Measurements from ENCODE around the gene PXDC1. TPM values are rescaled to one million over a fixed set of nuclear protein-coding genes. Genes with fewer than 3 reads are reported as not detected.
"Not testable (repeated sequence)": the region's sequence is repeated elsewhere in the genome, so short reads cannot be mapped to it uniquely, and the experiment has no call there.

Gene PXDC1
- total RNA-seq, 8 experiments from 2014 or later: 4.3 to 88.6 (median 28.6) TPM

DNA sequence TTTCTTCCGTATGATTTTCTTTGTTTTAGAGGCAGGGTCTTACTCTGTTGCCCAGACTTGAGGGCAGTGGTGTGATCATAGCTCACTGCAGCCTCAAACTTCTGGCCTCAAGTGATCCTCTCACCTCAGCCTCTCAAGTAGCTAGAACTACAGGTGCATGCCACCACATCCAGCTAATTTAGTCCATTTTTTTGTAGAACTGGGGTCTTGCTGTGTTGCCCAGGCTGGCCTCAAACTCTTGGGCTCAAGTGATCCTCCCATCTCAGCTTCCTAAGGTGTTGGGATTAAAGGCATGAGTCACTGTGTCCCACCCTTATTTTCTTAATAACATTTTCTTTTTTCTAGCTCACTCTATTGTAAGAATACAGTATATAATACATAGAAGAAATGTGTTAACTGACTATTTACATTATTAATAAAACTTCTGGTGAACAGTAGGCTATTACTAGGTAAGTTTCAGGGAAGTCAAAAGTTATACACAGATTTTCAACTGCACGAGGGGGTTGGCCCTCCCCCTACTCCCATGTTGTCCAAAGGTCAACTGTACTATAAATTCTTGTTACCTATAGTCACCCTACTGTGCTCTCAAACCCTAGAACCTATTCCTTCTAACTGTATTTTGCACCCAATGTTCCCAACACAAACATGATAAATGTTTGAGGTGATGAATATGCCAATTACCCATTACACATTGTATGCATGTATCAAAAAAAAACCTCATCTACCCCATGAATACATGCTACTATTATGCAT, 56.3 kb downstream of the PXDC1 start:
- Histone ChIP-seq H3K4me1 (replicated peaks in 1 of 2) (no peaks in the 10 kb centered on the region), H3K4me3 (no peak overlapping the region), H3K27ac (no peak overlapping the region)
- WGBS, 10 experiments: 43 to 100% (median 86%) methylated on average over 1 to 2 of the region's 2 CpGs; no CpG with 5 or more reads in 1 of the 10 experiments
- in situ Hi-C loops (cut with MboI; ENCODE audit: low pct_unique_long_range_greater_than_20kb in 2 of 9, low sequenced_read_pairs in 9 of 9, unreplicated experiment in 9 of 9): no loop called here
- no peak for ATAC-seq (replicated peaks in 6 of 8)

DNA sequence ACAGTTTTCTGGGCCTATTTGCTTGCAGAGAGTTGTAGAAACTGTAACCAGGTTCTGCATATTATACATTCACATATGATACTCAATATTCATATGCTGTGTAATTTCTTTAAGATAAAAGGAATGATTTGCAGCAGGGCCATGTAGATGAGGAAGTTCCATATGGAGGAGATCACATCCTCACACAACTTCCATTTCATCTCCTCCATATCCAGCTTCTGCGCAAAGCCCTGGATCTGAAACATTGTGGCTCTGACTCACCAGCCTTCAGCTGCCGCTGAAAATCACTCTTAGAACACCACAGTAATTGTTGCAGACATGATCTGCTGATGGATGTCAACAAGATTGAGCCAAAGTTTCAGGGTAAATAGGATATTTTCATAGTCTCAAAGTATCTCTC, 57.7 kb downstream of the PXDC1 start:
- WGBS, 10 experiments: 65 to 100% (median 86%) methylated on average over 1 to 2 of the region's 2 CpGs; no CpG with 5 or more reads in 5 of the 10 experiments
- Histone ChIP-seq H3K27ac (no peak overlapping the region), H3K4me3 (no peak overlapping the region), H3K4me1 (replicated peaks in 1 of 2) (no peaks in the 10 kb centered on the region)
- ATAC-seq (replicated peaks in 6 of 8): no peak
- in situ Hi-C loops (cut with MboI; ENCODE audit: low pct_unique_long_range_greater_than_20kb in 2 of 9, low sequenced_read_pairs in 9 of 9, unreplicated experiment in 9 of 9): no loop called here

DNA sequence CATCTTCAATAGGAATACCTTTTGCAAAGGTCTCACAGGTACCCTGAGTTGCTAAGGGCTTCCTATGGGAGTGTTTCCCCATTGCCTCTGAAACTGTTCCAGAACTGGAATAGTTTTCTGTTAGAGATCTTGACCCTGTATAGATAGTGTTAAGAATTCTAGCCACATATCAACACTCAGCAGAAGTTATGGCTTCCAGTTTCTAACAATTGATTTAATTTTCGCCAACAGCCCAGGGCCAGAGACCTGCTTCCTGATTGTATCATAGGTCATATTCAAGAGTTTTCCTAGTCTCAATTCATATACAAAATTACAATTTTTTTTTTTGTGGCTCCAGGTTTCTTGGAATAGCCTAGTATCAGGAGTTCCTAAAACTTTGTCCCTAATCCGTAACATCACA, 61.0 kb downstream of the PXDC1 start:
- Histone ChIP-seq H3K4me3 (no peak overlapping the region), H3K4me1 (replicated peaks in 1 of 2) (peaks cover 0 to 11% of the 10 kb centered on the region in 2 donors), H3K27ac (no peak overlapping the region)
- 83 to 100% (median 94%) methylated on average over 1 to 2 of the region's 2 CpGs; no CpG with 5 or more reads in 1 of the 10 experiments for whole genome bisulfite sequencing, 10 experiments
- in situ Hi-C loops (cut with MboI; ENCODE audit: low pct_unique_long_range_greater_than_20kb in 2 of 9, low sequenced_read_pairs in 9 of 9, unreplicated experiment in 9 of 9): no loop called here
- no peak for ATAC-seq (replicated peaks in 6 of 8)

DNA sequence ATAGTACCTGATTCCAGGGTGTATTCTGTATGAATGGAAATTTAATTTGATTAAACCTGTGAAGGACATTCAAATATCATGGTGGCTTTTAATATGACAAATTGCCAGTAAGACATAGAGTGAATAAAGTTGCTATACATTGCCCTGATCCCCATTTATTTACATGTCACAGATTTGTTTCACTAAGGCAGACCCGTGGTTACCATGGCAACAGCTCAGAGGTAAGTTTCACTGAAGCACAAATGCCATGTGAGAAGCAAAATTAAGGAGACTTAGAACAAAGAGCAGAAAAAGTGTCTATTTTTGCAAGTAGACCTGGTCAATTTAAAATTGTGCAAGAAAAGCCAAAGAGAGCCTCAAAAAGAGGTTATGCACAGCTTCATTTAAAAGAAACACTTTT, 63.7 kb downstream of the PXDC1 start:
- Histone ChIP-seq H3K4me3 (no peak overlapping the region), H3K27ac (no peak overlapping the region), H3K4me1 (replicated peaks in 1 of 2) (peaks cover 0 to 11% of the 10 kb centered on the region in 2 donors)
- in situ Hi-C loops (cut with MboI; ENCODE audit: low pct_unique_long_range_greater_than_20kb in 2 of 9, low sequenced_read_pairs in 9 of 9, unreplicated experiment in 9 of 9): no loop called here
- 0 to 40% (median 7%) methylated on average over 1 of the region's 1 CpG; no CpG with 5 or more reads in 4 of the 10 experiments for WGBS, 10 experiments
- peak in 2 of 8 experiments; percentile 22 to 44 for ATAC-seq (replicated peaks in 6 of 8)

DNA sequence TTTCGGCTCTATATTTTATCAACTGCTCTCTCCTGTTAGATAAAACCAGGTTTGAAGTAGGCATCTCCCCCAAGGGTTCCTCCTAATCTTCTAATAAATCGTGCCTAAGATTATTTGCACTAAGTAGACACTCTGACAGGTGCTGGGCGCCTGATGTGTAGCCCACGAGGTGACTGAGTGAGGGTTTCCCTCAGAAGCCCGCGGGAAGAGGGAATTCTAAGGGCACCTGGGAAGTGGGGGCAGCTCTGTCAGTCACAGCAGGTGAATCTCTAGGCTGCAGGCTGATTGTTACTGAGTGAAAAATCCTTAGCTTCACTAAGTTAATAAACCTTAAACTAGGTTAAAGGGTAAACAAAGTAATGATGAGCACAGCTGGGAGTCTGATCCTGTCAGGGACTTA, 68.2 kb downstream of the PXDC1 start:
- 53 to 100% (median 79%) methylated on average over 1 to 6 of the region's 6 CpGs; no CpG with 5 or more reads in 1 of the 10 experiments for WGBS, 10 experiments
- peaks cover 0 to 11% of the 10 kb centered on the region in 2 donors for H3K4me1 ChIP-seq (replicated peaks in 1 of 2)
- ATAC-seq (replicated peaks in 6 of 8): no peak
- no peak overlapping the region for H3K4me3 ChIP-seq
- in situ Hi-C loops (cut with MboI; ENCODE audit: low pct_unique_long_range_greater_than_20kb in 2 of 9, low sequenced_read_pairs in 9 of 9, unreplicated experiment in 9 of 9): no loop called here
- H3K27ac ChIP-seq: no peak overlapping the region

DNA sequence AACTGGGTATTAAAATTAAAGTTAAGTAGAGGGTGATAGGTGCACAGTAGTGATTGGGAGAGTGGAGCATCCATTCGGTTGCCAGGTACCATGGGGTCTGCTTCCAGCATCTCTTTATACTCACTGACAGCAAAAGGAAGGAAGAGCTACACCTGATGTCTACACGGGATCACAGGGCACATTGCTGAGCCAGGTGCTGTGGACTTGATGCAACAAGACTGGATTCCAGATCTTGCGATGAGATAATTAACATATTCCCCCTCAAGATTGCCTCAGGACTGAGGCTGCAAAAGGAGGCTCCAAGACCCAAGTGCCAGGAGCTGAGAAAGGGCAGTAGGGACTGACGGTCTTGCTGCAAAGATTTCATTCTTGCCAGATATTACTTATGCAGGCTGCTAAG, 72.6 kb downstream of the PXDC1 start:
- Histone ChIP-seq H3K27ac (no peak overlapping the region), H3K4me3 (no peak overlapping the region), H3K4me1 (replicated peaks in 1 of 2) (no peaks in the 10 kb centered on the region)
- in situ Hi-C loops (cut with MboI; ENCODE audit: low pct_unique_long_range_greater_than_20kb in 2 of 9, low sequenced_read_pairs in 9 of 9, unreplicated experiment in 9 of 9): no loop called here
- WGBS, 10 experiments: 0 to 92% (median 80%) methylated on average over 1 to 4 of the region's 4 CpGs; no CpG with 5 or more reads in 1 of the 10 experiments
- no peak for ATAC-seq (replicated peaks in 6 of 8)

DNA sequence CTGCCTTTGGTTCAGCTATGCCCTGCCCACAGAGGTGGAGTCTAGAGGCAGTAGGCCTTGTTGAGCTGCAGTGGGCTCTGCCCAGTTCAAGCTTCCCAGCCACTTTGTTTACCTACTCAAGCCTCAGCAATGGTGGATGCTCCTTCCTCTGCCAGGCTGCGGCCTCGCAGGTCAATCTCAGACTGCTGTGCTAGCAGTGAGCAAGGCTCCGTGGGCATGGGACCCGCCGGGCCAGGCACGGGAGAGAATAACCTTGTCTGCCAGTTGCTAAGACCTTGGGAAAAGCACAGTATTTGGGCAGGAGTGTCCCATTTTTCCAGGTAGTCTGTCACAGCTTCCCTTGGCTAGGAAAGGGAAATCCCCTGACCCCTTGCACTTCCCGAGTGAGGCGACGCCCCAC, 73.8 kb downstream of the PXDC1 start:
- H3K27ac ChIP-seq; H3K4me3 ChIP-seq; in situ Hi-C loops (cut with MboI; ENCODE audit: low pct_unique_long_range_greater_than_20kb in 2 of 9, low sequenced_read_pairs in 9 of 9, unreplicated experiment in 9 of 9); H3K4me1 ChIP-seq (replicated peaks in 1 of 2); ATAC-seq (replicated peaks in 6 of 8): not testable (repeated sequence)
- 90 to 98% (median 92%) methylated on average over 2 to 5 of the region's 9 CpGs; no CpG with 5 or more reads in 7 of the 10 experiments for WGBS, 10 experiments

DNA sequence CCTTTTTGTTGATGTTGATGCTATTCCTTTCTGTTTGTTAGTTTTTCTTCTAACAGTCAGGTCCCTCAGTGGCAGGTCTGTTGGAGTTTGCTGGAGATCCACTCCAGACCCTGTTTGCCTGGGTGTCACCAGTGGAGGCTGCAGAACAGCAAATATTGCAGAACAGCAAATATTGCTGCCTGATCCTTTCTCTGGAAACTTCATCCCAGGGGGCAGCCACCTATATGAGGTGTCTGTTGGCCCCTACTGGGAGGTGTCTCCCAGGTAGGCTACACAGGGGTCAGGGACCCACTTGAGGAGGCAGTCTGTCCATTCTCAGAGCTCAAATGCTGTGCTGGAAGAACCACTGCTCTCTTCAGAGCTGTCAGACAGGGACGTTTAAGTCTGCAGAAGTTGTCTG, 74.2 kb downstream of the PXDC1 start:
- WGBS, 10 experiments: no CpG with 5 or more reads among the region's 1 CpG
- in situ Hi-C loops (cut with MboI; ENCODE audit: low pct_unique_long_range_greater_than_20kb in 2 of 9, low sequenced_read_pairs in 9 of 9, unreplicated experiment in 9 of 9); H3K27ac ChIP-seq; H3K4me3 ChIP-seq; H3K4me1 ChIP-seq (replicated peaks in 1 of 2); ATAC-seq (replicated peaks in 6 of 8): not testable (repeated sequence)

Other genes with a start within 250 kb of the PXDC1 start
- gene FAM50B, start 97.7 kb upstream of the PXDC1 start, total RNA-seq: 10 to 100 TPM in 1 of 8 experiments, 1 to 10 TPM in 6, not detected in 1; 2.0 to 11.9 (median 7.5) TPM